Lower leg skin (tissue), 3 donors: ENCODE results near the gene HOXC6.

Source experiments
- POLR2A ChIP-seq, 2 donors: fragments of 450-650 bp; IDR thresholded peaks; one replicate each; pipeline ENCODE4 v1.6.1; 2016 to 2017; ENCODE audit warnings: antibody characterized with exemption in 2 of 2, mild to moderate bottlenecking in 1 of 2, moderate library complexity in 1 of 2
- TF ChIP-seq, protein P1 (sequence below), 3 donors: fragments of 450-650 bp; IDR thresholded peaks; one replicate each; pipeline ENCODE4 v1.5.1; 2016; ENCODE audit warnings: antibody characterized with exemption in 3 of 3, mild to moderate bottlenecking in 3 of 3, moderate library complexity in 2 of 3

DNA sequence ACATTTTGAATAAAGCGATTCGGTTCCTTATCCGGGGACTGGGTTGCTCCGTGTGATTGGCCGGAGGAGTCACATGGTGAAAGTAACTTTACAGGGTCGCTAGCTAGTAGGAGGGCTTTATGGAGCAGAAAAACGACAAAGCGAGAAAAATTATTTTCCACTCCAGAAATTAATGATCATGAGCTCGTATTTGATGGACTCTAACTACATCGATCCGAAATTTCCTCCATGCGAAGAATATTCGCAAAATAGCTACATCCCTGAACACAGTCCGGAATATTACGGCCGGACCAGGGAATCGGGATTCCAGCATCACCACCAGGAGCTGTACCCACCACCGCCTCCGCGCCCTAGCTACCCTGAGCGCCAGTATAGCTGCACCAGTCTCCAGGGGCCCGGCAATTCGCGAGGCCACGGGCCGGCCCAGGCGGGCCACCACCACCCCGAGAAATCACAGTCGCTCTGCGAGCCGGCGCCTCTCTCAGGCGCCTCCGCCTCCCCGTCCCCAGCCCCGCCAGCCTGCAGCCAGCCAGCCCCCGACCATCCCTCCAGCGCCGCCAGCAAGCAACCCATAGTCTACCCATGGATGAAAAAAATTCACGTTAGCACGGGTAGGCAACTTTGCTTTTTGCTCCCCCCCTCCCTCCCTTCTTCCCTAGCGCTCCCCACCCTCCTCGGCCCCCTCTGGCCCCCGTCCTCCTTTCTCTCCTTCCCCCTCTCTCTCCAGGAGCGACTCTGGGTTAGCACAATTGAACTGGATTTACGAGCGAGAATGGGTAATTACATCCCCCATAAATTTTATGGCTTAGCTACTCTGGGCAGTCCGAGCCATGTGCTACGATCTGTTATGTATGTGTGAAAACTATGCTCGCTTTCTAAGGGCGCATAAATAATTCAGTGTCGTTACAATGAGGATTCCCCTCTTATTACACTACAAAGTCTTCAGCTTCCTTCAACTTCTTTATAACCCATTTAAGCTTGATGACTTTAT lies 25.8 kb downstream of the HOXC6 start, which contains the start of gene HOXC4:
- TF ChIP-seq, protein P1, sequence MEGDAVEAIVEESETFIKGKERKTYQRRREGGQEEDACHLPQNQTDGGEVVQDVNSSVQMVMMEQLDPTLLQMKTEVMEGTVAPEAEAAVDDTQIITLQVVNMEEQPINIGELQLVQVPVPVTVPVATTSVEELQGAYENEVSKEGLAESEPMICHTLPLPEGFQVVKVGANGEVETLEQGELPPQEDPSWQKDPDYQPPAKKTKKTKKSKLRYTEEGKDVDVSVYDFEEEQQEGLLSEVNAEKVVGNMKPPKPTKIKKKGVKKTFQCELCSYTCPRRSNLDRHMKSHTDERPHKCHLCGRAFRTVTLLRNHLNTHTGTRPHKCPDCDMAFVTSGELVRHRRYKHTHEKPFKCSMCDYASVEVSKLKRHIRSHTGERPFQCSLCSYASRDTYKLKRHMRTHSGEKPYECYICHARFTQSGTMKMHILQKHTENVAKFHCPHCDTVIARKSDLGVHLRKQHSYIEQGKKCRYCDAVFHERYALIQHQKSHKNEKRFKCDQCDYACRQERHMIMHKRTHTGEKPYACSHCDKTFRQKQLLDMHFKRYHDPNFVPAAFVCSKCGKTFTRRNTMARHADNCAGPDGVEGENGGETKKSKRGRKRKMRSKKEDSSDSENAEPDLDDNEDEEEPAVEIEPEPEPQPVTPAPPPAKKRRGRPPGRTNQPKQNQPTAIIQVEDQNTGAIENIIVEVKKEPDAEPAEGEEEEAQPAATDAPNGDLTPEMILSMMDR (IDR thresholded peaks at IDR 0.05): no peak
- no peak for TF ChIP-seq POLR2A (IDR thresholded peaks at IDR 0.05)
